Kidney (tissue), 14 donors: ENCODE results near the gene INHBB. TPM values are rescaled to one million over a fixed set of nuclear protein-coding genes. Genes with fewer than 3 reads are reported as not detected.

Source experiments
- DNase-seq, 5 donors: peaks; one replicate each; pipeline ENCODE4 v3.0.0-alpha.2; 2013 to 2020
- FAIRE-seq: peaks from 2 replicates; lab custom pipeline; 2012; peaks lifted over from hg19 to GRCh38; lab: Jason Lieb, UNC
- H3K27ac ChIP-seq, 2 donors: one replicate each; pipeline ENCODE4 v1.7.0; 2013; ENCODE audit warnings: low read depth in 2 of 2, low read length in 2 of 2, inconsistent platforms in 1 of 2
- H3K27me3 ChIP-seq: one replicate; pipeline ENCODE4 v1.7.1; 2013; ENCODE audit warnings: low read length, inconsistent platforms; ENCODE audit not compliant: control insufficient read depth, insufficient read depth
- H3K36me3 ChIP-seq, 3 donors: one replicate each; pipeline versions ENCODE4 v1.7.0 to v1.7.1; 2013; ENCODE audit warnings: low read length in 3 of 3, control low read depth in 1 of 3, inconsistent platforms in 1 of 3; ENCODE audit not compliant: insufficient read depth in 3 of 3, control insufficient read depth in 2 of 3
- H3K4me1 ChIP-seq, 3 donors: one replicate each; pipeline versions ENCODE4 v1.7.0 to v1.7.1; 2013; ENCODE audit warnings: low read length in 3 of 3, inconsistent platforms in 1 of 3, low read depth in 1 of 3; ENCODE audit not compliant: control insufficient read depth in 2 of 3, insufficient read depth in 2 of 3
- H3K4me3 ChIP-seq, 3 donors: one replicate each; pipeline versions ENCODE4 v1.7.0 to v1.8.1; 2013; ENCODE audit warnings: low read length in 3 of 3, control low read depth in 1 of 3, inconsistent platforms in 1 of 3
- H3K9ac ChIP-seq, 3 donors: one replicate each; pipeline versions ENCODE4 v1.7.0 to v1.7.1; 2013; ENCODE audit warnings: low read length in 3 of 3, control low read depth in 1 of 3, inconsistent platforms in 1 of 3
- H3K9me3 ChIP-seq, 3 donors: one replicate each; pipeline versions ENCODE4 v1.7.0 to v1.7.1; 2013; ENCODE audit warnings: low read length in 3 of 3, control low read depth in 1 of 3, inconsistent platforms in 1 of 3; ENCODE audit not compliant: control insufficient read depth in 2 of 3, insufficient read depth in 1 of 3
- CTCF ChIP-seq: IDR thresholded peaks from 3 replicates; pipeline ENCODE4 v1.5.1; 2012; ENCODE audit warnings: mild to moderate bottlenecking, moderate library complexity, borderline replicate concordance; ENCODE audit not compliant: insufficient read depth; ENCODE audit errors: extremely low read depth
- intact Hi-C: fragments of 100-400 bp; cut with DNase I; formaldehyde crosslinking; loops from one replicate; pipeline ENCODE4 v1.11.1; 2022
- polyA plus RNA-seq: library from polyadenylated mRNA; stranded (reverse); fragments of 350-450 nt; fragmentation: Illumina TruSeq; extraction: RNeasy Lipid Tissue Mini Kit (QIAGEN cat#74804); gene quantifications from one replicate; pipeline ENCODE4 v1.2.3, GENCODE V29; 2014; ENCODE audit warnings: low read depth, low replicate concordance; ENCODE audit not compliant: insufficient read depth
- total RNA-seq: library from RNA; stranded (reverse); fragmentation: NEBNext Ultra II Directional; extraction: Animal tissue kit (Norgen Biotek cat#: 25700); gene quantifications from one replicate; pipeline ENCODE4 v1.2.1, GENCODE V29; 2021
- donor health status: control.
- donor health status: control.
- donor health status: control.
- donor health status: control.
- donor health status: control.
- donor health status: DM: yes; HTN: yes; CAD: no.
- donor health status: Normal renal cell carcinoma (clear cell type).

The INHBB gene
- total and polyA plus RNA-seq, 2 donors from 2014 or later, result 0.49 to 3.7 TPM

GRCh38 chr2:120358734-120359465, 13.0 kb downstream of the INHBB start:
- H3K4me3 ChIP-seq, result no peak overlapping the region
- no peaks in the 10 kb centered on the region for H3K36me3 ChIP-seq
- H3K4me1 ChIP-seq, result no peaks in the 10 kb centered on the region
- H3K27me3 ChIP-seq, result no peaks in the 10 kb centered on the region
- H3K27ac ChIP-seq, result no peak overlapping the region
- intact Hi-C loops, result no loop called here
- no peak for FAIRE-seq
- TF ChIP-seq CTCF, result no peak
- H3K9me3 ChIP-seq, result no peaks in the 10 kb centered on the region
- DNase-seq, result no peak
- no peak overlapping the region for H3K9ac ChIP-seq

GRCh38 chr2:120360307-120360855, 14.4 kb downstream of the INHBB start:
- no peak for TF ChIP-seq CTCF
- H3K4me3 ChIP-seq, result no peak overlapping the region
- no peaks in the 10 kb centered on the region for H3K9me3 ChIP-seq
- H3K4me1 ChIP-seq, result no peaks in the 10 kb centered on the region
- intact Hi-C loops, result no loop called here
- H3K9ac ChIP-seq, result no peak overlapping the region
- H3K27ac ChIP-seq, result no peak overlapping the region
- no peak for DNase-seq
- no peak for FAIRE-seq
- no peaks in the 10 kb centered on the region for H3K27me3 ChIP-seq
- H3K36me3 ChIP-seq, result no peaks in the 10 kb centered on the region

- H3K4me3 ChIP-seq, result no peak overlapping the region
- H3K9ac ChIP-seq, result no peak overlapping the region
- H3K36me3 ChIP-seq, result no peaks in the 10 kb centered on the region
- no peak for FAIRE-seq
- intact Hi-C loops, result no loop called here
- no peaks in the 10 kb centered on the region for H3K4me1 ChIP-seq
- no peaks in the 10 kb centered on the region for H3K9me3 ChIP-seq
- no peak for TF ChIP-seq CTCF
- H3K27me3 ChIP-seq, result no peaks in the 10 kb centered on the region
- peak in 1 of 5 donors; percentile 32 for DNase-seq
- no peak overlapping the region for H3K27ac ChIP-seq
Observed at GRCh38 chr2:120362926-120363325, 17.0 kb downstream of the INHBB start.
